NCI-H446 treated with DMSO at 0.1 percent for 48 hours (cell line): Measurements from ENCODE around the gene TRAM2.

Source experiments
- DNase-seq: peaks from one replicate; lab custom pipeline; 2025; lab: John Stamatoyannopoulos, UW

TRAM2 gene

GRCh38 chr6:52508261-52508739 lies 68.6 kb downstream of the TRAM2 start:
- no peak for DNase-seq

DNA sequence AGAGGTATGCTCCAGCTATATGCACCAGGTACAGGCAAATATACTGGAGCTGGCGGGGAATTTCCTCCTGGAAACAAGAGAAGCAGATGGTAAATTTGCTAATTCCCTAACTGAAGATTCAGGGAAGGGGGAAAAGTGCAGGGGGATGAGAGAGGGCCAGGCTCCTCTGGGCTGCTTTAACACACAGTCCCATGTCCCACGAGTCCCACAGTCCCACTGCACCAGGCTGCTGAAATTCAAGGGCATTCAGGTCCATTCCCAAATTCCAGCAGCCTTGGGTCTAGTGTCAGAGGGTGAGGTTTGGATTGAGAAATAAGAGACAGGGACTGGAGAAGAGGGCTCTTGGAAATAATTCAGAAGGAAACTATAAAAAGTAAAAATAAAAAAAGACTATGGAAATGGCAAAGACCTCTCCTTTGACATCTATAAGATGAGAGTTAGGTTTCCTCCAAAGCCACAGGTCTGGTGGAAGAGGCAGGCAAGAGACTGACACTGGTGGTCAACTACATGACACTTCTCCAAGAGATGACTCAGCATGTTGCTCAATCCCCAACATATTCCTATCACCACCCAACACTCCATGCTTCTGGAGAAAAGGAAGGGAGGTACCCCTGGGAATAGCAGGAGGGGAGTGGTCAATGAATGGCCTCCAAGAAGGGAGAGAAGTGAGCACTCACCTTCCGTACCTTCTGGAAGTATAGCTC lies 69.2 kb downstream of the TRAM2 start:
- no peak for DNase-seq

DNA sequence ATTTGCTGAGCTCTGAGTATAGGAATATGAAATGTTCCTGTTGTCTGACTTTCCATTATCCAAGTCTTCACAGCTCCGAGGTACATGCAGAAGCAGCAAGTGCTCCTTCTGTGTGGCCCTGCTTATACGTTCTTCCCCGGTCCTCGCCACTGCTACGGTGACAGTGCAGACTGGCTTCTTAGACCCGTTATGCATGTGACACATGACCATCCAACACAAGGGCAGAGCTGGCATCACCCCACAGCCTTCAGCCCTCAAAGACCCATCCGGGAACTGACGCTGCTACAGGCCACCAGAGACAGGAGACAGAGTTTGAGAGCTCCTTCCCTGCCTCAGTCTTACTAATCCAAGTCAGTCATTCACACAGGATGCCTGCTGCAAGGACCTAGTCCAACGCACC lies 70.4 kb downstream of the TRAM2 start:
- DNase-seq: no peak

DNA sequence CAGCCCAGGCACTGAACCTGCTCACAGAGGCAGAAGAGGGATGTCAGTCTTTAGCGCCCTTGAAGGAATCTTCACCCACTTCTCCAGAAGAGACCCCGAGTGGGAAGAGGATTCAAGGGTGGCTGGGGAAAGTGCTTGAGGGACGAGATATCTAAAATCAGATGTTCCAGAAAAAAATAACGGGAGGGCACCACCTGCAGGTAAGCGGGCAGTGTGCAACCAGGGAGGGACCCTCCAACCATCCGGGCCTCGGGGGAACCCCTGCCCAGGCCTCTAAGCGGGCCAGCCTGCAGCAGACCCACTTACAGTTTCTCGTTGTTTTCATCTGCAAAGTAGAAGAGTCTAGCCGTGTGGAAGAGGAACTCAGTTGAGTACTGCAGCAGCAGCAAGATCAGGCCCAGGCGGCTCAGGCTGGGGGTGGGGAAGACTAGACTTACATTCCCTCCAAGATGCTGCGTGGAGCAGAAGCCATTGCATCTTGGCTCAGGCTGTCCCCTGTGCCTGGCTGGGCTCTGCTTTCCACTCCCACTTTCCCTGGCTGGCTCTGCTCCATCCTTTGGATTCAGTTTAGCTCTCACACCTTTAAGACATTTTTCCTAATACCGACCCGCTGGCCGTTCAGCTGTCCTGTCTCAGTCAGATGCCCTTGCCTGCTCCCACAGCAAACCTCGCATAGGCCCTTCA lies 71.0 kb downstream of the TRAM2 start:
- DNase-seq: no peak

DNA sequence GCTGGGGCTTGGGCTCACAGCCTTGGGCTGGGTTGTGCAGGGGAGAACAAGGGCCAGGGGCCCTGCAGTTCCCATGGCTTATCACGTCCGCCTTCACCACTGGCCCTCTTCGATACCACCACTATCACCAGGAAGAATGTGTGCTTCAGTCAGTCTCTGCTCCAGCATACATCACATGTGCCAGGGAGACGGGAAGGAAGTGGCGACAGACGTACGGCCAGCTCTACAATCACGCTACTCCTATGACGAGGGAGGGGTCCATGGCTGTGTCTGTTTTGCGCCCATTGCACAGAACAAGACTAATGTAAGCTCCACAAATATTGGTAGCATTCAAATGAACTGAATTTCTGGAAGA lies 72.1 kb downstream of the TRAM2 start:
- DNase-seq: no peak

DNA sequence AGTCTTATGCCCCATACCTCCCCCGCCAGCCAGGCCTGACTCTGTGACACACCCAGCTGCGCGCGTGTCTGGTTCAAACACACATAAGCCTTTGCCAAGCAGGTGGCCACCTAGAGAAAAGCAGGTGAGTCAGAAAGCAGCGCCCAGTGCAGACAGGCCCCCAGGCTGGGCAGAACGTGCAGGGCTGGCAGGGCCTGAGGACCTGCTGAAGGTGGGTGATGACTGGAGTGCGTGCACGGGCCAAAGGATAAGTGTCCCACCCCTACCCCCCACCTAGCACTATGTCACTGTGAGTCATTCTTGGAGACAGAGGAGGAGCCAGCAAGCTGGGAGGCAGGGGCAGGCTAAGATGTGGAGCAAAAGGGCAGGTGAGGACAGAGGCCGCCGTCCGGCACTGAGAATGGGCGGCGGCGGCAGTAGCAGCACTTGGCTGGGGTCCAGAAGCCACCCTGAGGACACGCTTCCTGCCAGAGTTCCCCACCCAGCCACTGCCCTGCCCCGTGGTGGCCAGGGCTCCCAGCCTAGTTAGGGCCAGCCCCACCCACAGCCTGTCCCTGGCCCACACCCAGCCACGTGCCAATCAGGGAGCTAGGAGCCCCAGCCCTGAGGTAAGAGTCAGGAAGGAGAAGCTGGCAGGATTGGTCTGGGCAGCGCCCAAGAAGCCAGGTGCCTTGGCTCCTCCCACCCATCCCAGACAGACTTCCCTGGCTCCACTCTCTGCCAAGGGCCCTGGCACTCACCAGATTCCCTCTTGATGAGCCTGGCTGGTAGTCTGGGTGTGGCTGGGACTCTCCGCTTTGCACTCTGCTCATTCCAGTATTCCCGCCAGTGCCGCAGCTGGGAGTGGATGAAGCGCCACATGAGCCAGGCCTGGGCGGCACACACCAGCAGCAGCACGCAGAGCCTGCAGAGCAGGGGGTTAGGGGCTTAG lies 72.7 kb downstream of the TRAM2 start:
- peak; percentile 96 for DNase-seq

- no peak for DNase-seq
Measured at GRCh38 chr6:52503323-52503747, 73.5 kb downstream of the TRAM2 start.

GRCh38 chr6:52502306-52503029 lies 74.4 kb downstream of the TRAM2 start:
- no peak for DNase-seq

DNA sequence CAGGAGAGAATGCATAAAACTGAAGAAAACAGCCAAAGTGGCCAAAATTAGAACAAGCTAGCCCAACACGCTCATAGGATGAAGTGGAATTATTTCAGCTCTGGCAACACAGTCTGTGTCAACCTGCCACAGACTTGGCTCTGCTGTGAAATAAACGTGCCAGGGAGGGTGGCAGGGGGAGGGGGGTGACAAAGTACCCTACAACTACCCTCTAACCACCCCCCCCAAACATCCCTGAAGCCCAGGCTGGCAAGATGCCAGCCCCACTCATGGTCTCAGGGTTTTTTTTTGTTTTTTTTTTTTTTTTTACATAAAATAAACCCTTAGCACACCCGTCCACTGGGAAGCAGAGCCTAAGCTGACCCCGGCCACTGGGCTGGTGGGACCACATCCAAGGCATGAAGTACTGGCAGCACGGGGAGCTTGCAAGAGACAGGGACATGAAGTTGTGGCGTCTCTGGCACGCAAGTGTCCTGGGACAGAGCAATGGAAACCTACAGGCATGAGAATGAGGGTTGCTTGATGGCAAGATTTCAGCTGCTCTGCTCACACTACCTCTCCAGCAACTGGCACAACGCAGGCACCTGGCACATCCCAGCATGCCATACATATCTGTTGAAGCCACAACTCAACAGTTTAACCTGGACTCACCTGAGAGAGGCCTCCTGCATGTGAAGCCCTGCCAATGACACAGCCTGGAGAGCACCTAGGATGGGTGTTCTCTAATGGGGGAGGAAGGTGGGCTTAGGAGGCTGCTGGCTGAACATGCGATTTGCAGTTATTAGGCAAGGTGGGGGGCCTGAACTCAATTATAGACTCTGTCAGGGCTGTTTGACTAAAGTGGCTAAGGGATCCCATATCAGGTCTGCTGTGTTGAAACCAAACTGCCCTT lies 76.4 kb downstream of the TRAM2 start:
- peak; percentile 48 for DNase-seq

DNA sequence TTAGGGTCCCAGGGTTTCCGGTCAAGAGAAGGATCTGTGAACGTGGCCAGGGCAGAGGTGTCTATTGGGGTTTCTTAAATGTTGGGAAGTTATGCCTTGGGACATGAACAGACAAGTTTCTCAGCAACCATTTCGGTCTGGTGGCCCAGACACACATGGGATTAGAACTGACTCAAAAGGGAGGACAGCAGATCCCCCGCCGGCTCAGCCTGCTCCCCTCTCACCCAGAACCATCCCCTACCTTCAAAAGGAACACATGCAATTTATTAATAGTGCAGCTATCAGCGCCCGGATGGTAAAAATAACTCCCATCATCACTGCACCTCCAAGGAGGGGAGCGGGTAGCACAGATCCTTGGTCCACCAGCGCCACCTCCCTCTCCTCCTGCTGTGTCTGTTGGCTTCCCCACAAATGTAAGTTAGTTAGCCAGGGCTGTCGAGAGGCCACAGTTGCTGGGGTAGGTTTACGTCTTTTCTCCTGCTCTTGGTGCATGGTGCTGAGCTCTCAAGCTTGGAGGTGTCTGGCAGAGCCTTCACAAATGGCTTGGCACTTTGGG lies 77.1 kb downstream of the TRAM2 start:
- DNase-seq: no peak

DNA sequence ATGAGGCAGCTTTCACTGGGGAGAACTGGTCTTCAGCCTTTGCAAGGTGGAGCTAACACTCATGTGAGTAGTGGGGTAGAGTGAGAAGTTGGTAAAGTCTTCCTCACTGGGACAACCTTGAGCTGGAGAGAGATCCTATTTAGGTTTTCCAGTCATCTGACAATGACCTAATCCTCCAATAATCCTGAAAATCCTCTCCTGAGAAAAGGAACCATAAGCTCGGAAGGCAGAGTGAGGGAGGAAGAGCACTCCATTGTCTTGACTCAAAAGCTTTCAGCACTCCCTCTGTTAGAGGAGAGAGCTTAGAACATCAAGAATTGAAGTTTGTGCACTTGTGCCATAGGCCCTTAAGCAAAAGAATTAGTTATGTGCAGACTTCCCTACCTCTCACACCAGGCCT lies 77.8 kb downstream of the TRAM2 start:
- no peak for DNase-seq

GRCh38 chr6:52498538-52499017 lies 78.3 kb downstream of the TRAM2 start:
- DNase-seq: no peak

DNA sequence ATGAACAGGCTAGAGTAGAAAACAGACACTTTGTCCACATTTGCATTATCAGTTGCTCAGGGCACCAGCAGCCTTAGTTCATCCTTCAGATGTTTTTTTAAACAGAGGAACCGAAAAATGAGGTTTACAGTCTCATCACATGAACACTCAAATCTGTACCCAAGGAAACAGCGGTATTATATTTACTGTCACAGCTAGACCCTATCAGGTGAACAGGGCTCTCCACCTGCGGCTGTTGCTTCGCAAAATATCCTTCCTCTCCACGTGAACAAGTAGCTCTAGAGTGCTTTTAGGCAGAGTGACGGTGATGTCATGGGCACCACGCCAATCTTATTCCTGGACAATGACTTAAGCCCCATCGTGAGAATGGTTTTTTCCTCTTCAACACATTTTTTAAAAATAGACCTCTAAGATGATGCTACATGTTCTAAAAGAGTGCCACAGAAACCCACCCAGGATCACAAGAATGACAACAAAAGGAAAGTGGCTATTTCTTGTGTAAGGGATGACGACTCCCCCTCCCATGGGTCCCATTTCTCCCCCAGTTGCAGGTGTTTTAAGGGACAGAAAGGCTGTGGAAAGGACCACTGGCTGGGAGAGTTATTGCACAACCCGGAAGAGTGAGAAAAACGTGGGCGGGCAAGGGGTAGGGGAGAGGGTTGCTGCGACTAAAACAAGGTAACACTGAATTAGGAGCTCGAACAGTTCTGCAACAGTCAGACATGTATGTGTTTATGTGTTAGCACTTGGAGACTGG lies 79.0 kb downstream of the TRAM2 start:
- no peak for DNase-seq

DNA sequence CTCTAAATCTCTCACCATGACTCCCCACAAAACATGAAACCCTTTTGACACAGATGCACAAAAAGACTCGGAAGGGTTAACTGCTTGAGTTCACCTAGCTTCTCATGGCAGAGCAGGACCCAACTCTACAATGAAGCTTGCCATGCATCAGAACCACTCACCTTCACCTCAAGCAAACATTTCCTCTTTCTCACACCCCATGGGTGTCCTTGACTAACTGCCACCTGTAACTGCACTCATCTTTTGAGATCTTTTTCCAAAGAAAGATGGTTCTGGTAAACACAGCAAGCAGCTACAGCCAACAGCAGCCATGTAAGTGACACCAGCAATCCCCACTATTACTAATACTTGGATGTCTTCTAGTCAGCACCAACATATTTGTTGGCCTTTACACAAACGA lies 80.2 kb downstream of the TRAM2 start:
- no peak for DNase-seq

DNA sequence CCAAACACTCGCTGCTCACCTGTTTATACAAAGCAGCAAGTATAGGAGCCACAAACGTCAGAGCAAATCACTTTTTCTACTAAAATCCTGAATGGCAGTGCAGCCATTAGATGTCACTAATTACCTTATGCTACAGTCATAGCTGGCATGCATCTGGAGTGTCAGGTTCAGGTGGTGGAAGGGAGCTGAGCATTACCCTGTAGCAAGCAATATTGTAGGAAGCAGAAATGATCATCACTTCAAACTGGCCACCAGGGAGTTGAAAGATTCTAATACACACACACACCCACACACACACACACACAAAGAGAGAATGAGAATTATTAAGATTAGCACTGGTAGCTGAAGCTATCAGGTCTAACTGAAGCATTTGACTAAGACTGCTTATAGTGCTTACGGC lies 80.9 kb downstream of the TRAM2 start:
- no peak for DNase-seq

- no peak for DNase-seq
Measured at GRCh38 chr6:52494298-52495072, 82.4 kb downstream of the TRAM2 start.

GRCh38 chr6:52493669-52494068 lies 83.2 kb downstream of the TRAM2 start:
- DNase-seq: no peak

DNA sequence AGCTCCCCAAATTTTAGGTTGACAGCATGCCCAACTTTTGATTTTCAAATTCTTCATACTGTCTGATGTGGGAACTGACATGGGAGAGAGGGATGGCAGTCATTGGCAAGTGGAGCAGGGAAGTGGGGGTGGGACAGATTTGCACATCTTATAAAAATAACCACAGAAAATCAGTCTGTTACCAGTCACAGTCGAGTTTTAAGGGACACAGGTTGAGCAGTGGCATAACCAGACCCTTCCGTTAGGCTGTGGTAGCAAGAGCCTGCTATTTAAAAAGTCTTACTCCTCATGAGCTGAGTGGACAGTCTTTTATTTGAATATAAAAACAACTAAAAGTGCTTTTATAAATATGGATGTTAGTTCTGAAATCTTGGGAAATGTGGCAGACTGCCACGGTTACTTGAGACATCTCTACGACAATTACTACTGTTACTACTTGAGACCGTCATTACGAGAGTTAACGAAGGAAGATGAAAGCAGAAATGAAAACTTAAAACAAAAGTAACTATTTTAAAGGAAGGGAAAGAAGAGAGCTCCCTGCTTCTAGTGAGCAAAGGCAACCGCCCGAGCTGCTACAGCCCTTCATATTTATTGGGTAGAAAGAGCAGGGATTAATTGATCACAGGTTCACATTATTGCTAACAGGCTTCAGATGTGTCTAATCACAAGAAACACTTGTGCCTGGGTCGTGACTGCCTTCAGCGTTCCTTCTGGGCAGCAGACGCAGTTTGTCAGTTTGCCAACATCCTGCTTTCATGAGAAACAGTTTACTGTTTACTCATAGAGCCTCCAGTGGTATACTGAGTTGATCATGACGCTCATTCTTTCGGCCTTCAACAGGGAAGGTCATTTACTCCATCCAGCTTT lies 85.4 kb downstream of the TRAM2 start:
- DNase-seq: no peak
